Activated CD4-positive, CD25-positive, alpha-beta regulatory T cell treated with anti-CD3 and anti-CD28 coated beads, Interleukin-2, amount 50 U/mL, for 16 hours (primary cell): ENCODE data around the gene BLACAT1.
"Not testable (repeated sequence)": the region's sequence is repeated elsewhere in the genome, so short reads cannot be mapped to it uniquely, and the experiment has no call there.

Experiments
- DNase-seq: peaks from one replicate; pipeline ENCODE4 v3.0.0-alpha.2; 2020; ENCODE audit warnings: low read depth, low spot score

BLACAT1 gene

DNA sequence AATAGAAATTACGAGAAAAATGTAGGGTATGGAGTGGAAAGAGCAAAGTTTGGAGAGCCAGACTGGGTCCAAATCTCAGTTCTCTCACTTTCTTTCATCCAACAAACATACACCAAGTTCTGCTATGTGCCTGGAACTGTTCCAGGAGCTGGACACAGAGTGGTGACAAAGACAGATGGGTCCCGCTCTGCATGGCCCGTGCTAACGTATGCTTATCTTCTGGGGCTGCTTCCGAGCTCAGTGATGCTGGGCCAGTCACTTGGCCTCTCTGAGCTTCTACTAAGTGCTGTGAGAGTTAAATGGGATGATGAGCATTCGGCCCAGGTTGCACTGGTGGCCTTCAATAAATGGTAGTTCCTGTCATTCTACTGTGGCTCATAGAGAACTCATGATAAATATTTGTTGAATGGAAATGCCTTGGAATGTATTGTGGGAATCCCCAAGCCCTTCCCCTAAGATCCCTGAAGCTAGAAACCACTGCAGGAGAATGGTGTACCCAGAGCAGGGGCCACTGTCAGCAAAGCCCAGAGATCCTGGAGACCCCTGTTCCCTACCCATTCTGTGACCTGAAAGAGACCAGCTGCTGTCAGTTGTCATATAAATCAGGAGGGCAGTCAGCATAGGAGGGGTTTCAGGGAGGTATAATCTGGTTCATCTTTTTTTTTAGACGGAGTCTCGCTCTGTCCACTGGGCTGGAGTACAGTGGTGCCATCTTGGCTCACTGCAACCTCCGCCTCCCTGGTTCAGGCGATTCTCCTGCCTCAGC lies 37.8 kb downstream of the BLACAT1 start:
- DNase-seq, result no peak

DNA sequence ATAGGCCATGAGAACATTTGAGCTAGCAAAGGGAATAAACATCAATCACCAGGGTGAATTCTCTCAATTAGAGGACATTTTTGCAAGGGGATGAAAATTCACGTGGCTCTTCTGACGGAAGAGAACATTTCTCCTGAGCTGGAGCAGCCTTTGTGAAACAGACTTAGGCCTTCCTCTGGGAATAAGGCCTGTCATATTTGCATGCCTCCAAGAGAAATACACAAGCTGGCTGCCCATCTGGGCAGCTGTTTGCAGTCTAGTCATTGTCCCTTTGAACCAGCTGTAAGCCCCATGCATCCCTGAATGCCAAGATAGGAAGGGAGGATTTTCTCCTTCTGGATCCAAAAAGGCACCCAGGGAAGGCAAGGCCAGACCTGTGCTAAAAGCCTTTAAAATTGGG lies 39.5 kb downstream of the BLACAT1 start:
- DNase-seq, result no peak

DNA sequence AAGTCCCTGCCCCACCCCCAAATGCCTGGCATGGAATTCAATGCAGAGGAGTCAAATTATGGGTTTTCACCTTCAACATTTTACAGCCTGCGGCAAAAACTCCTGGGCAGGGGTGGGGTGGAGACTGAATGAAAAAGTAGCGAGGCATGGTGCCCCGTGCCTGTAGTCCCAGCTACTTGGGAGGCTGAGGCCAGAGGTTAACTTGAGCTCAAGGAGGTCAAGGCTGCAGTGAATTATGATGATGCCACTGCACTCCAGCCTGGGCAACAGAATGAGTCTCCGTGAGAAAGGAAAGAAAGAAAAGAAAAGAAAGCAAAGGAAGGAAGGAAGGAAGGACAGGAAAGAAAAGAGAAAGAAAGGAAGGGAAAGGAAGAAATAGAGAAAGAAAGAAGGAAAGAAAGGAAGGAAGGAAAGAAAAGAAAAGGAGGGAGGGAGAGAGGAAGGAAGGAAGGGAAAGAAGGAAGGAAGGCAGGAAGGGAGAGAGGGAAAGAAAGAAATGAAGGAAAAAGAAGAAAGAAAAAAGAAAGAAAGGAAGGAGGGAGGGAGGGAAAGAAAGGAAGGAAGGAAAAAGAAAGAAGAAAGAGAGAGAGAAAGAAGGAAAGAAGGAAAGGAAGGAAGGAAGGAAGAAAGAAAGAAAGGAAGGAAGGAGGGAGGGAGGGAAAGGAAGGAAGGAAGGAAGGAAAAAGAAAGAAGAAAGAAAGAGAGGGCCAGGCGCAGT lies 45.1 kb downstream of the BLACAT1 start:
- DNase-seq, result no peak

DNA sequence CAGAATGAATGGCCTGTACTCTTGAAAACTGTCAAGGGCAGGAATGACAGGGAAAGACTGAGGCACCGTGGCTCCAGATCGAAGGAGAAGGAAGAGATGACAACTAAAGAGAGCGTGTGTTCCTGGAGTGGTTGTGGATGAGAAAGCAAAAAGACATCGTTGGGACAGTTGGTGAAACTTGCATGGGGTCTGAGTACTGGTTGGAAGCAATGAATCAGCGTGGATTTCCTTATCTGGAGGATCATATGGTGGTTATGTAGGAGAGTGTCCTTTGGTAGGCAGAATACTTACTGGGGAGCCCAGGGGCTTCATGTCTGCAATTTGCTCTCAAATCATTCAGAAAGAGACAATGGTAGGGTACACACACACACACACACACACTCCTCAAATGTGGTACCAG lies 47.9 kb downstream of the BLACAT1 start:
- no peak for DNase-seq

DNA sequence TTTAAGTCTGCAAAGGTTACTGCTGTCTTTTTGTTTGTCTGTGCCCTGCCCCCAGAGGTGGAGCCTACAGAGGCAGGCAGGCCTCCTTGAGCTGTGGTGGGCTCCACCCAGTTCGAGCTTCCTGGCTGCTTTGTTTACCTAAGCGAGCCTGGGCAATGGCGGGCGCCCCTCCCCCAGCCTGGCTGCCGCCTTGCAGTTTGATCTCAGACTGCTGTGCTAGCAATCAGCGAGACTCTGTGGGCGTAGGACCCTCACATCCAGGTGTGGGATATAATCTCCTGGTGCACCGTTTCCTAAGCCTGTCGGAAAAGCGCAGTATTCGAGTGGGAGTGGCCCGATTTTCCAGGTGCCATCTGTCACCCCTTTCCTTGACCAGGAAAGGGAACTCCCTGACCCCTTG lies 49.6 kb downstream of the BLACAT1 start:
- not testable (repeated sequence) for DNase-seq
